ENCODE results near the gene FOXRED2.

- TF ChIP-seq CTCF (IDR thresholded peaks at IDR 0.05), result no peak
- TF ChIP-seq MEF2A (IDR thresholded peaks at IDR 0.05; ENCODE audit: borderline replicate concordance, low read depth), result no peak
- no peak for TF ChIP-seq POLR2AphosphoS5 (IDR thresholded peaks at IDR 0.05; ENCODE audit: low read depth, low read length)
- no peak for TF ChIP-seq RAD21 (IDR thresholded peaks at IDR 0.05; ENCODE audit: low read length)
- no peak for TF ChIP-seq PBX3 (IDR thresholded peaks at IDR 0.05)
- TF ChIP-seq USF2 (IDR thresholded peaks at IDR 0.05; ENCODE audit: borderline replicate concordance, low read depth, low read length), result no peak
- no peak for TF ChIP-seq TAF1 (IDR thresholded peaks at IDR 0.05; ENCODE audit: borderline replicate concordance, low read depth, low read length)
- TF ChIP-seq ZBTB33 (IDR thresholded peaks at IDR 0.05; ENCODE audit: borderline replicate concordance, low read depth), result no peak
- TF ChIP-seq JUND (IDR thresholded peaks at IDR 0.05), result no peak
- TF ChIP-seq EP300 (IDR thresholded peaks at IDR 0.05; ENCODE audit: borderline replicate concordance in 1 of 2, low read depth in 1 of 2, low read length in 1 of 2), result no peak
Measured at GRCh38 chr22:36442506-36443197, 64.2 kb downstream of the FOXRED2 start.

All from SK-N-SH (cell line).